Measurements from ENCODE around the gene ALDH1A2.
"Not testable (repeated sequence)": the region's sequence is repeated elsewhere in the genome, so short reads cannot be mapped to it uniquely, and the experiment has no call there.

The ALDH1A2 gene

DNA sequence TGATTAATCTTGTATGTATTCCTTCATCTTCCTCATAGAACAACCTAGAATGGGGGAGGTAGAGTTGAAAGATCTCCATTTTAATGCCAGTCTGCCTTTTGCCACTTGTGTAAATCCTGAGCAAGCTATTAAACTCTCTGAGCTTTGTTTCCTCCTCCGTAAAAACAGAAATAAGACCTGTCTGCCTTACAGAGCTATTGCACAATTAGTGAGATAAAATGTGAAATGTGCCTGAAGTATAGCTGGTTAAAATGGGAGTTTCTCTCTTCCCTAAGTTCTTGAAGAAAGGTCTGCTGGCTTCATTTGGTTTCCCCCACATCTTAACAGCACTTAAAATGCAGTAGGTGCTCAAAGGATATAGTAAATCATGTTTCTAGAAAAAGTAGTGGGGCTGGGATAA is 19.0 kb downstream of the ALDH1A2 start:
- Histone ChIP-seq H3K4me1 (ENCODE audit: control insufficient read depth, insufficient read depth, low read length) (peaks cover 11% of the 10 kb centered on the region), H3K27ac (ENCODE audit: extremely low read depth, low read depth, low read length) (no peak overlapping the region), H3K36me3 (ENCODE audit: control insufficient read depth in 2 of 2, insufficient read depth in 1 of 2, low read length in 2 of 2) (no peaks in the 10 kb centered on the region), H3K9me3 (ENCODE audit: control insufficient read depth, insufficient read depth, low read depth, low read length) (no peaks in the 10 kb centered on the region), H3K4me3 (ENCODE audit: low read depth, low read length) (no peak overlapping the region)
- CTCF ChIA-PET, result no interaction called here
- TF ChIP-seq, protein P1, sequence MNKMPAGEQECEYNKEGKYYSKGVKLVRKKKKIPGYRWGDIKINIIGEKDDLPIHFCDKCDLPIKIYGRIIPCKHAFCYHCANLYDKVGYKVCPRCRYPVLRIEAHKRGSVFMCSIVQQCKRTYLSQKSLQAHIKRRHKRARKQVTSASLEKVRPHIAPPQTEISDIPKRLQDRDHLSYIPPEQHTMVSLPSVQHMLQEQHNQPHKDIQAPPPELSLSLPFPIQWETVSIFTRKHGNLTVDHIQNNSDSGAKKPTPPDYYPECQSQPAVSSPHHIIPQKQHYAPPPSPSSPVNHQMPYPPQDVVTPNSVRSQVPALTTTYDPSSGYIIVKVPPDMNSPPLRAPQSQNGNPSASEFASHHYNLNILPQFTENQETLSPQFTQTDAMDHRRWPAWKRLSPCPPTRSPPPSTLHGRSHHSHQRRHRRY (tag by site-specific recombination; IDR thresholded peaks at IDR 0.05), result no peak
- TF ChIP-seq, protein P2, sequence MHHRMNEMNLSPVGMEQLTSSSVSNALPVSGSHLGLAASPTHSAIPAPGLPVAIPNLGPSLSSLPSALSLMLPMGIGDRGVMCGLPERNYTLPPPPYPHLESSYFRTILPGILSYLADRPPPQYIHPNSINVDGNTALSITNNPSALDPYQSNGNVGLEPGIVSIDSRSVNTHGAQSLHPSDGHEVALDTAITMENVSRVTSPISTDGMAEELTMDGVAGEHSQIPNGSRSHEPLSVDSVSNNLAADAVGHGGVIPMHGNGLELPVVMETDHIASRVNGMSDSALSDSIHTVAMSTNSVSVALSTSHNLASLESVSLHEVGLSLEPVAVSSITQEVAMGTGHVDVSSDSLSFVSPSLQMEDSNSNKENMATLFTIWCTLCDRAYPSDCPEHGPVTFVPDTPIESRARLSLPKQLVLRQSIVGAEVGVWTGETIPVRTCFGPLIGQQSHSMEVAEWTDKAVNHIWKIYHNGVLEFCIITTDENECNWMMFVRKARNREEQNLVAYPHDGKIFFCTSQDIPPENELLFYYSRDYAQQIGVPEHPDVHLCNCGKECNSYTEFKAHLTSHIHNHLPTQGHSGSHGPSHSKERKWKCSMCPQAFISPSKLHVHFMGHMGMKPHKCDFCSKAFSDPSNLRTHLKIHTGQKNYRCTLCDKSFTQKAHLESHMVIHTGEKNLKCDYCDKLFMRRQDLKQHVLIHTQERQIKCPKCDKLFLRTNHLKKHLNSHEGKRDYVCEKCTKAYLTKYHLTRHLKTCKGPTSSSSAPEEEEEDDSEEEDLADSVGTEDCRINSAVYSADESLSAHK (tag by site-specific recombination; IDR thresholded peaks at IDR 0.05), result peak; percentile 89
- TF ChIP-seq, protein P3, sequence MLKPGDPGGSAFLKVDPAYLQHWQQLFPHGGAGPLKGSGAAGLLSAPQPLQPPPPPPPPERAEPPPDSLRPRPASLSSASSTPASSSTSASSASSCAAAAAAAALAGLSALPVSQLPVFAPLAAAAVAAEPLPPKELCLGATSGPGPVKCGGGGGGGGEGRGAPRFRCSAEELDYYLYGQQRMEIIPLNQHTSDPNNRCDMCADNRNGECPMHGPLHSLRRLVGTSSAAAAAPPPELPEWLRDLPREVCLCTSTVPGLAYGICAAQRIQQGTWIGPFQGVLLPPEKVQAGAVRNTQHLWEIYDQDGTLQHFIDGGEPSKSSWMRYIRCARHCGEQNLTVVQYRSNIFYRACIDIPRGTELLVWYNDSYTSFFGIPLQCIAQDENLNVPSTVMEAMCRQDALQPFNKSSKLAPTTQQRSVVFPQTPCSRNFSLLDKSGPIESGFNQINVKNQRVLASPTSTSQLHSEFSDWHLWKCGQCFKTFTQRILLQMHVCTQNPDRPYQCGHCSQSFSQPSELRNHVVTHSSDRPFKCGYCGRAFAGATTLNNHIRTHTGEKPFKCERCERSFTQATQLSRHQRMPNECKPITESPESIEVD (tag by site-specific recombination; IDR thresholded peaks at IDR 0.05), result peak; percentile 90
- POLR2A ChIA-PET, result no interaction called here

DNA sequence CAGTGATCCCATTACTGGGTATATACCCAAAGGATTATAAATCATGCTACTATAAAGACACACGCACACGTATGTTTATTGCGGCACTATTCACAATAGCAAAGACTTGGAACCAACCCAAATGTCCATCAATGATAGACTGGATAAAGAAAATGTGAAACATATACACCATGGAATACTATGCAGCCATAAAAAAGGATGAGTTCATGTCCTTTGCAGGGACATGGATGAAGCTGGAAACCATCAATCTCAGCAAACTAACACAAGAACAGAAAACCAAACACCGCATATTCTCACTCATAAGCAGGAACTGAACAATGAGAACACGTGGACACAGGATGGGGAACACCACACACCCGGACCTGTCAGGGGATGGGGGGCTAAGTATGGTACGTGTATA is 20.1 kb downstream of the ALDH1A2 start:
- H3K27ac ChIP-seq (ENCODE audit: extremely low read depth, low read depth, low read length); CTCF ChIA-PET; POLR2A ChIA-PET; H3K9me3 ChIP-seq (ENCODE audit: control insufficient read depth, insufficient read depth, low read depth, low read length); H3K36me3 ChIP-seq (ENCODE audit: control insufficient read depth in 2 of 2, insufficient read depth in 1 of 2, low read length in 2 of 2); H3K4me3 ChIP-seq (ENCODE audit: low read depth, low read length): not testable (repeated sequence)
- peaks cover 12% of the 10 kb centered on the region for H3K4me1 ChIP-seq (ENCODE audit: control insufficient read depth, insufficient read depth, low read length)
- TF ChIP-seq, protein P4, sequence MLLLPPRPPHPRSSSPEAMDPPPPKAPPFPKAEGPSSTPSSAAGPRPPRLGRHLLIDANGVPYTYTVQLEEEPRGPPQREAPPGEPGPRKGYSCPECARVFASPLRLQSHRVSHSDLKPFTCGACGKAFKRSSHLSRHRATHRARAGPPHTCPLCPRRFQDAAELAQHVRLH (tag by site-specific recombination; IDR thresholded peaks at IDR 0.05), result peak; percentile 80; the same call in 1 of the 2 replicates
- TF ChIP-seq ZNF146 (tag by site-specific recombination; IDR thresholded peaks at IDR 0.05), result peak; percentile 97

DNA sequence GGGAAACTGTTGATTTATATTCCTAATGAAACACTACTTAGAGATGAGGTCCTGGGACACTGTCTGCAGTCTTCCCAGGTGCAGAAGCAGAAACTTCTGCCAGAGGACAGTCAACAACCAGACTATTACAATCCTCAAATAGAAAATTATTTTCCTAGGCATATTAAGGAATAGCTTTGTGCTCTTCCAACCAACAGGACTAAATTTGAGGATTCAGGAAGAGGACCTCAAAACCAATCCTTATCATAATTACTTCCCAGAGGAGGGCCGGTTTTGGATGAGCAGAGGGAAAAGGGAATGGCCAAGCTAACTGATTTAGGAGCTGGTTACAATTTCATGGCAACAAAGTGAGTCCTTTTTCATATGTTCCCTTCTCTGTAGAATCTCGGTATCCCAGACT is 21.0 kb downstream of the ALDH1A2 start:
- ChIA-PET CTCF (interaction anchor here (0.6 to 2.6 kb wide), 2 partner anchors 23 to 408 kb away, joined by 3 to 19 read pairs; partner anchors contain the start of gene ALDH1A2), POLR2A (no interaction called here)
- TF ChIP-seq ZNF548 (tag by site-specific recombination; IDR thresholded peaks at IDR 0.05) (no peak), IKZF3 (tag by site-specific recombination; IDR thresholded peaks at IDR 0.05) (no peak), ZNF416 (tag by site-specific recombination; IDR thresholded peaks at IDR 0.05) (no peak), KLF16 (tag by site-specific recombination; IDR thresholded peaks at IDR 0.05) (no peak), ZBTB8A (tag by site-specific recombination; IDR thresholded peaks at IDR 0.05) (no peak), ZNF561 (tag by site-specific recombination; IDR thresholded peaks at IDR 0.05; ENCODE audit: borderline replicate concordance) (no peak)
- TF ChIP-seq, protein P5, sequence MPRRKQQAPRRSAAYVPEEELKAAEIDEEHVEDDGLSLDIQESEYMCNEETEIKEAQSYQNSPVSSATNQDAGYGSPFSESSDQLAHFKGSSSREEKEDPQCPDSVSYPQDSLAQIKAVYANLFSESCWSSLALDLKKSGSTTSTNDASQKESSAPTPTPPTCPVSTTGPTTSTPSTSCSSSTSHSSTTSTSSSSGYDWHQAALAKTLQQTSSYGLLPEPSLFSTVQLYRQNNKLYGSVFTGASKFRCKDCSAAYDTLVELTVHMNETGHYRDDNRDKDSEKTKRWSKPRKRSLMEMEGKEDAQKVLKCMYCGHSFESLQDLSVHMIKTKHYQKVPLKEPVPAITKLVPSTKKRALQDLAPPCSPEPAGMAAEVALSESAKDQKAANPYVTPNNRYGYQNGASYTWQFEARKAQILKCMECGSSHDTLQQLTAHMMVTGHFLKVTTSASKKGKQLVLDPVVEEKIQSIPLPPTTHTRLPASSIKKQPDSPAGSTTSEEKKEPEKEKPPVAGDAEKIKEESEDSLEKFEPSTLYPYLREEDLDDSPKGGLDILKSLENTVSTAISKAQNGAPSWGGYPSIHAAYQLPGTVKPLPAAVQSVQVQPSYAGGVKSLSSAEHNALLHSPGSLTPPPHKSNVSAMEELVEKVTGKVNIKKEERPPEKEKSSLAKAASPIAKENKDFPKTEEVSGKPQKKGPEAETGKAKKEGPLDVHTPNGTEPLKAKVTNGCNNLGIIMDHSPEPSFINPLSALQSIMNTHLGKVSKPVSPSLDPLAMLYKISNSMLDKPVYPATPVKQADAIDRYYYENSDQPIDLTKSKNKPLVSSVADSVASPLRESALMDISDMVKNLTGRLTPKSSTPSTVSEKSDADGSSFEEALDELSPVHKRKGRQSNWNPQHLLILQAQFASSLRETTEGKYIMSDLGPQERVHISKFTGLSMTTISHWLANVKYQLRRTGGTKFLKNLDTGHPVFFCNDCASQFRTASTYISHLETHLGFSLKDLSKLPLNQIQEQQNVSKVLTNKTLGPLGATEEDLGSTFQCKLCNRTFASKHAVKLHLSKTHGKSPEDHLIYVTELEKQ (tag by site-specific recombination; IDR thresholded peaks at IDR 0.05; ENCODE audit: borderline replicate concordance), result no peak
- TF ChIP-seq, protein P6, sequence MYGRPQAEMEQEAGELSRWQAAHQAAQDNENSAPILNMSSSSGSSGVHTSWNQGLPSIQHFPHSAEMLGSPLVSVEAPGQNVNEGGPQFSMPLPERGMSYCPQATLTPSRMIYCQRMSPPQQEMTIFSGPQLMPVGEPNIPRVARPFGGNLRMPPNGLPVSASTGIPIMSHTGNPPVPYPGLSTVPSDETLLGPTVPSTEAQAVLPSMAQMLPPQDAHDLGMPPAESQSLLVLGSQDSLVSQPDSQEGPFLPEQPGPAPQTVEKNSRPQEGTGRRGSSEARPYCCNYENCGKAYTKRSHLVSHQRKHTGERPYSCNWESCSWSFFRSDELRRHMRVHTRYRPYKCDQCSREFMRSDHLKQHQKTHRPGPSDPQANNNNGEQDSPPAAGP (tag by site-specific recombination; IDR thresholded peaks at IDR 0.05), result no peak
- TF ChIP-seq, protein P7, sequence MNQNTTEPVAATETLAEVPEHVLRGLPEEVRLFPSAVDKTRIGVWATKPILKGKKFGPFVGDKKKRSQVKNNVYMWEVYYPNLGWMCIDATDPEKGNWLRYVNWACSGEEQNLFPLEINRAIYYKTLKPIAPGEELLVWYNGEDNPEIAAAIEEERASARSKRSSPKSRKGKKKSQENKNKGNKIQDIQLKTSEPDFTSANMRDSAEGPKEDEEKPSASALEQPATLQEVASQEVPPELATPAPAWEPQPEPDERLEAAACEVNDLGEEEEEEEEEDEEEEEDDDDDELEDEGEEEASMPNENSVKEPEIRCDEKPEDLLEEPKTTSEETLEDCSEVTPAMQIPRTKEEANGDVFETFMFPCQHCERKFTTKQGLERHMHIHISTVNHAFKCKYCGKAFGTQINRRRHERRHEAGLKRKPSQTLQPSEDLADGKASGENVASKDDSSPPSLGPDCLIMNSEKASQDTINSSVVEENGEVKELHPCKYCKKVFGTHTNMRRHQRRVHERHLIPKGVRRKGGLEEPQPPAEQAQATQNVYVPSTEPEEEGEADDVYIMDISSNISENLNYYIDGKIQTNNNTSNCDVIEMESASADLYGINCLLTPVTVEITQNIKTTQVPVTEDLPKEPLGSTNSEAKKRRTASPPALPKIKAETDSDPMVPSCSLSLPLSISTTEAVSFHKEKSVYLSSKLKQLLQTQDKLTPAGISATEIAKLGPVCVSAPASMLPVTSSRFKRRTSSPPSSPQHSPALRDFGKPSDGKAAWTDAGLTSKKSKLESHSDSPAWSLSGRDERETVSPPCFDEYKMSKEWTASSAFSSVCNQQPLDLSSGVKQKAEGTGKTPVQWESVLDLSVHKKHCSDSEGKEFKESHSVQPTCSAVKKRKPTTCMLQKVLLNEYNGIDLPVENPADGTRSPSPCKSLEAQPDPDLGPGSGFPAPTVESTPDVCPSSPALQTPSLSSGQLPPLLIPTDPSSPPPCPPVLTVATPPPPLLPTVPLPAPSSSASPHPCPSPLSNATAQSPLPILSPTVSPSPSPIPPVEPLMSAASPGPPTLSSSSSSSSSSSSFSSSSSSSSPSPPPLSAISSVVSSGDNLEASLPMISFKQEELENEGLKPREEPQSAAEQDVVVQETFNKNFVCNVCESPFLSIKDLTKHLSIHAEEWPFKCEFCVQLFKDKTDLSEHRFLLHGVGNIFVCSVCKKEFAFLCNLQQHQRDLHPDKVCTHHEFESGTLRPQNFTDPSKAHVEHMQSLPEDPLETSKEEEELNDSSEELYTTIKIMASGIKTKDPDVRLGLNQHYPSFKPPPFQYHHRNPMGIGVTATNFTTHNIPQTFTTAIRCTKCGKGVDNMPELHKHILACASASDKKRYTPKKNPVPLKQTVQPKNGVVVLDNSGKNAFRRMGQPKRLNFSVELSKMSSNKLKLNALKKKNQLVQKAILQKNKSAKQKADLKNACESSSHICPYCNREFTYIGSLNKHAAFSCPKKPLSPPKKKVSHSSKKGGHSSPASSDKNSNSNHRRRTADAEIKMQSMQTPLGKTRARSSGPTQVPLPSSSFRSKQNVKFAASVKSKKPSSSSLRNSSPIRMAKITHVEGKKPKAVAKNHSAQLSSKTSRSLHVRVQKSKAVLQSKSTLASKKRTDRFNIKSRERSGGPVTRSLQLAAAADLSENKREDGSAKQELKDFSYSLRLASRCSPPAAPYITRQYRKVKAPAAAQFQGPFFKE (tag by site-specific recombination; IDR thresholded peaks at IDR 0.05; ENCODE audit: borderline replicate concordance), result no peak
- H3K36me3 ChIP-seq (ENCODE audit: control insufficient read depth in 2 of 2, insufficient read depth in 1 of 2, low read length in 2 of 2), result no peaks in the 10 kb centered on the region
- no peak overlapping the region for H3K27ac ChIP-seq (ENCODE audit: extremely low read depth, low read depth, low read length)
- H3K9me3 ChIP-seq (ENCODE audit: control insufficient read depth, insufficient read depth, low read depth, low read length), result no peaks in the 10 kb centered on the region
- peaks cover 7% of the 10 kb centered on the region for H3K4me1 ChIP-seq (ENCODE audit: control insufficient read depth, insufficient read depth, low read length)
- no peak overlapping the region for H3K4me3 ChIP-seq (ENCODE audit: low read depth, low read length)
